Measurements from ENCODE around the gene ZFAND3. TPM values are rescaled to one million over a fixed set of nuclear protein-coding genes. Genes with fewer than 3 reads are reported as not detected.

ZFAND3 gene
- total and polyA plus RNA-seq, 8 donors = 19.8 to 164 (median 37.3) TPM

- H3K4me1 ChIP-seq = peaks cover 4 to 57% (median 31%) of the 10 kb centered on the region in 4 donors
- no peak overlapping the region for H3K4me3 ChIP-seq
- H3K27ac ChIP-seq = no peak overlapping the region
- H3K27me3 ChIP-seq = no peaks in the 10 kb centered on the region
- TF ChIP-seq POLR2A (IDR thresholded peaks at IDR 0.05) (no peak), POLR2AphosphoS5 (IDR thresholded peaks at IDR 0.05) (no peak)
- intact Hi-C loops (cut with DNase I; ENCODE audit: low total_unique reads) = no loop called here
- no peak for DNase-seq
- H3K36me3 ChIP-seq = no peaks in the 10 kb centered on the region
- 92 to 95% (median 94%) methylated on average over 5 of the region's 5 CpGs for WGBS, 5 donors
- H3K9me3 ChIP-seq = no peaks in the 10 kb centered on the region
Measured at GRCh38 chr6:37934276-37934675, 114.7 kb downstream of the ZFAND3 start.

- TF ChIP-seq EP300 (IDR thresholded peaks at IDR 0.05) (no peak), POLR2AphosphoS5 (IDR thresholded peaks at IDR 0.05) (no peak), CTCF (IDR thresholded peaks at IDR 0.05) (no peak), POLR2A (IDR thresholded peaks at IDR 0.05) (no peak)
- Histone ChIP-seq H3K4me1 (peaks cover 4 to 57% (median 29%) of the 10 kb centered on the region in 4 donors), H3K4me3 (no peak overlapping the region), H3K9me3 (no peaks in the 10 kb centered on the region), H3K27ac (no peak overlapping the region), H3K27me3 (no peaks in the 10 kb centered on the region), H3K36me3 (no peaks in the 10 kb centered on the region)
- intact Hi-C loops (cut with DNase I; ENCODE audit: low total_unique reads) = no loop called here
- no peak for DNase-seq
- WGBS, 5 donors = 91 to 96% (median 92%) methylated on average over 2 of the region's 2 CpGs
Measured at GRCh38 chr6:37936150-37936549, 116.6 kb downstream of the ZFAND3 start.

- Histone ChIP-seq H3K27ac (no peak overlapping the region), H3K9me3 (no peaks in the 10 kb centered on the region), H3K36me3 (no peaks in the 10 kb centered on the region), H3K4me1 (peaks cover 4 to 61% (median 32%) of the 10 kb centered on the region in 4 donors), H3K4me3 (no peak overlapping the region), H3K27me3 (no peaks in the 10 kb centered on the region)
- DNase-seq = no peak
- intact Hi-C loops (cut with DNase I; ENCODE audit: low total_unique reads) = no loop called here
- TF ChIP-seq POLR2A (IDR thresholded peaks at IDR 0.05) = no peak
- no peak for TF ChIP-seq EP300 (IDR thresholded peaks at IDR 0.05)
Measured at GRCh38 chr6:37936906-37937305, 117.4 kb downstream of the ZFAND3 start.

GRCh38 chr6:37938909-37939308 is 119.4 kb downstream of the ZFAND3 start:
- no peak overlapping the region for H3K27ac ChIP-seq
- intact Hi-C loops (cut with DNase I; ENCODE audit: low total_unique reads) = no loop called here
- H3K4me3 ChIP-seq = no peak overlapping the region
- H3K36me3 ChIP-seq = no peaks in the 10 kb centered on the region
- TF ChIP-seq POLR2AphosphoS5 (IDR thresholded peaks at IDR 0.05) (no peak), EP300 (IDR thresholded peaks at IDR 0.05) (no peak), CTCF (IDR thresholded peaks at IDR 0.05) (no peak), POLR2A (IDR thresholded peaks at IDR 0.05) (no peak)
- no peak for DNase-seq
- H3K27me3 ChIP-seq = no peaks in the 10 kb centered on the region
- H3K4me1 ChIP-seq = peaks cover 4 to 69% (median 36%) of the 10 kb centered on the region in 4 donors
- no peaks in the 10 kb centered on the region for H3K9me3 ChIP-seq

- Histone ChIP-seq H3K4me1 (peaks cover 4 to 71% (median 37%) of the 10 kb centered on the region in 4 donors), H3K27ac (no peak overlapping the region), H3K9me3 (no peaks in the 10 kb centered on the region), H3K27me3 (no peaks in the 10 kb centered on the region), H3K36me3 (no peaks in the 10 kb centered on the region), H3K4me3 (no peak overlapping the region)
- TF ChIP-seq POLR2A (IDR thresholded peaks at IDR 0.05) = no peak
- TF ChIP-seq POLR2AphosphoS5 (IDR thresholded peaks at IDR 0.05) = no peak
- TF ChIP-seq CTCF (IDR thresholded peaks at IDR 0.05) = no peak
- TF ChIP-seq EP300 (IDR thresholded peaks at IDR 0.05) = no peak
- intact Hi-C loops (cut with DNase I; ENCODE audit: low total_unique reads) = no loop called here
- 73 to 91% (median 81%) methylated on average over 3 of the region's 3 CpGs for WGBS, 5 donors
- peak in 1 of 2 donors; percentile 62 for DNase-seq
Measured at GRCh38 chr6:37940074-37940847, 120.7 kb downstream of the ZFAND3 start.

All from stomach (tissue), 9 donors.